Fibroblast of pulmonary artery (primary cell): ENCODE measurements around the gene CHCHD3.

Experiments used
- DNase-seq: peaks from one replicate; pipeline ENCODE4 v3.0.0-alpha.2; 2010; ENCODE audit warnings: low read depth
- H3K4me3 ChIP-seq: replicated peaks from 2 replicates; pipeline ENCODE4 v1.5.1; 2011; ENCODE audit warnings: low read depth, mild to moderate bottlenecking, control low read depth, low read length, moderate library complexity
- CTCF ChIP-seq: IDR thresholded peaks from 2 replicates; pipeline ENCODE4 v1.5.1; 2011; ENCODE audit warnings: mild to moderate bottlenecking, control low read depth, low read length, inconsistent platforms; ENCODE audit errors: missing control alignments

The CHCHD3 gene

DNA sequence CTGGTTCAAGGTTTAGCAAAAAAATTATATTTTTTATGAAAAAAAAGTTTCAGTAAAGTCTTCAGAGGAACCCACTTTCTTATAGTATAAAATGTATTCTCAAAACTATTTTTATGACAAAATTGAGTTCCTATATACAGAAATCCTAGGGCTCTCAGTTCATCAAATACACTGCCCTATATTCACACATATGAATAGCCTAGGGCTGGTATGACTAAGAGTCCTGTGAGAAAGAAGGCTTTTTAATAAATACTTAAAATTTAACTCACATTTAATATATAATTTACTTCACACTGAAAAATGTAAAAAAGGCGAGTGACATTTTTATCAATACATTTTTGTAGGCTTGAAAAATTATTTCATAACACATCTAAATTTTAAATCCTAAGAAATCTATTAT lies 16.6 kb downstream of the CHCHD3 start:
- no peak for TF ChIP-seq CTCF
- DNase-seq = no peak
- no peak overlapping the region for H3K4me3 ChIP-seq

GRCh38 chr7:133064082-133064820 lies 17.6 kb downstream of the CHCHD3 start:
- no peak for DNase-seq
- H3K4me3 ChIP-seq = no peak overlapping the region
- no peak for TF ChIP-seq CTCF

DNA sequence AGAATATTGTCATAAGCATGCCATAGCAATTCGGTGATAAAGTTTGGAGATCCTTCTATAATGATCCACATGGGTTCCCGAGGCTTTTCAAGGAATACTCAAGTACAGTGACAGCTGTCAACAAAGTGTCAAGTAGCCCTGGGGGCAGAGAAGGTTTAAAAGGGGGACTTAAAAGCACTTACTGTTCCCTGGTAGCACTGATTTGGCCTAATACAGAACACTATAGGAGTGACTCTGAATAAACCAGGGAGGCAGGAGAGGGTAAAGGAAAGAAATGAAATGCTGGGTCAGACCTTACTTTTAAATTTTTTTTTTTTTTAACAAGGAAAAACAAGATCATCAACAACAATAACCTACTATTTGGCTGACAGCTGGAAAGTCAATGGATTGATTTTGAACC lies 20.1 kb downstream of the CHCHD3 start:
- TF ChIP-seq CTCF = no peak
- H3K4me3 ChIP-seq = no peak overlapping the region
- no peak for DNase-seq

DNA sequence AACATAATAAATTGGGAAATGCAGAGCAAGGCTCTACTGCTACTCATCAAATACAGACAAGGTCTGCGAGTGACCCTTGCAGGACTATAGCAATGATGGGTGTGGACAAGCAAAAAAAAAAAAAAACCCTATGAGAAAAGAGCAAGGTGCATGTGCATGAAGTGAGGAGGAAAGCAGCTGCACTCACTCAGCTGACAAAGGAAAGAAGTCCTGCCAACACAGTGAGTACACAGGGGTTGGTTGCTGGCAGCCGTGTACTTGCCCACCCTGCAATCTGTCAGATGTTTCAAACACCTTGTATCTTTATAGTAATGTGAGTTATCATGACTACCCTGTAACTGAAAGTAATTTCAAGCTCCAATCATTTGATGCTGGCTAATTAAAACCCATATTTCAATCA lies 20.5 kb downstream of the CHCHD3 start:
- TF ChIP-seq CTCF = no peak
- DNase-seq = peak; percentile 47
- no peak overlapping the region for H3K4me3 ChIP-seq

GRCh38 chr7:133060004-133060403 lies 21.9 kb downstream of the CHCHD3 start:
- no peak overlapping the region for H3K4me3 ChIP-seq
- DNase-seq = no peak
- TF ChIP-seq CTCF = no peak

DNA sequence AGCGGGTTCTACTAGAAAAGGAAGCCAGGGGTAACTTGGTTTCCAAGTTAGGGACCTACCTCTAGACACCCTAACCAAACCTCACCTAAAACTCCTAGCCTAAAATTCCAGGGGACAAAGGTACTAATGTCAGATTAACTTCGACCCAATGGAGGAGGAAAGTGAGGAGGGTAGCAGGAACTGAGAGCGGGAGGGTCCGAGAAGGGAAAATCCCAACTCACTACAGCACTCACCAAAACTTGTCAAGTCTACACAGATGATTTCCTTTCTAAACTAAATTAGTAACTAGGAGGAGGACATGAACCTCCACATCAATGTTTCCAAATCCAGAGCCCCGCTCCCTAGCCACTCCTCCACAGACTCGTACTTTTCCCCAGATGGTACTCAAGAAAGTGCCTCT lies 22.6 kb downstream of the CHCHD3 start:
- no peak for DNase-seq
- TF ChIP-seq CTCF = no peak
- no peak overlapping the region for H3K4me3 ChIP-seq
